PC-3 (cell line): ENCODE data around the gene CLCA2. TPM values are rescaled to one million over a fixed set of nuclear protein-coding genes. Genes with fewer than 3 reads are reported as not detected.

Experiments
- ATAC-seq: fragments of 200-7000 bp; cut with Tn5 transposase; 2 replicates; pipeline ENCODE4 v1.9.1; 2020; ENCODE audit warnings: mild to moderate bottlenecking, moderate library complexity
- BruUV-seq: library from RNA; stranded (reverse); fragments of 400-500 nt; replicated peaks from 2 replicates; lab custom pipeline; 2021; lab: Mats Ljungman, UMichigan
- CTCF ChIA-PET: fragments of 300-600 bp; sonication (Branson Sonifier 250); formaldehyde crosslinking; loops from one replicate; lab custom pipeline; 2022; ENCODE audit warnings: antibody characterized with exemption; lab: Charles Lee
- POLR2A ChIA-PET: fragments of 300-600 bp; sonication (Branson Sonifier 250); formaldehyde crosslinking; loops from one replicate; lab custom pipeline; 2022; ENCODE audit warnings: antibody characterized with exemption; ENCODE audit not compliant: unreplicated experiment; lab: Charles Lee
- DNase-seq: peaks from one replicate; pipeline ENCODE4 v3.0.0-alpha.2; 2015
- H2AFZ ChIP-seq: fragments of 300-600 bp; sonication (generic); 2 replicates; pipeline ENCODE4 v1.6.0; 2016; ENCODE audit warnings: antibody characterized with exemption, low read length
- H3F3A ChIP-seq: fragments of 300-600 bp; sonication (generic); one replicate; pipeline ENCODE4 v1.6.0; 2017; ENCODE audit warnings: antibody characterized with exemption, low read length, control low read depth, mild to moderate bottlenecking; ENCODE audit not compliant: unreplicated experiment
- H3K27ac ChIP-seq: fragments of 300-600 bp; sonication (generic); 2 replicates; pipeline ENCODE4 v1.5.1; 2016; ENCODE audit warnings: mild to moderate bottlenecking, low read length
- H3K27me3 ChIP-seq: fragments of 300-600 bp; sonication (generic); 2 replicates; pipeline ENCODE4 v1.6.1; 2016; ENCODE audit warnings: low read length, mixed read lengths
- H3K36me3 ChIP-seq: fragments of 300-600 bp; sonication (generic); 2 replicates; pipeline ENCODE4 v1.6.1; 2016; ENCODE audit warnings: low read depth, mixed run types, low read length, mixed read lengths
- H3K4me1 ChIP-seq: fragments of 300-600 bp; sonication (generic); 2 replicates; pipeline ENCODE4 v1.5.1; 2016; ENCODE audit warnings: low read length; ENCODE audit not compliant: insufficient read depth
- H3K4me2 ChIP-seq: fragments of 300-600 bp; sonication (generic); 2 replicates; pipeline ENCODE4 v1.6.0; 2016; ENCODE audit warnings: low read length
- H3K4me3 ChIP-seq: fragments of 300-600 bp; sonication (generic); 2 replicates; pipeline ENCODE4 v1.5.1; 2016; ENCODE audit warnings: mild to moderate bottlenecking, low read length, mixed read lengths
- H3K79me2 ChIP-seq: fragments of 300-600 bp; sonication (generic); 2 replicates; pipeline ENCODE4 v1.6.1; 2017; ENCODE audit warnings: low read length, mixed read lengths
- H3K9ac ChIP-seq: fragments of 300-600 bp; sonication (generic); 2 replicates; pipeline ENCODE4 v1.6.0; 2016; ENCODE audit warnings: mild to moderate bottlenecking, low read length
- H3K9me2 ChIP-seq: fragments of 300-600 bp; sonication (generic); replicated peaks from 2 replicates; pipeline ENCODE4 v1.6.1; 2016; ENCODE audit warnings: mixed run types, low read length, mixed read lengths
- H3K9me3 ChIP-seq: fragments of 300-600 bp; sonication (generic); 2 replicates; pipeline ENCODE4 v1.6.1; 2016; ENCODE audit warnings: low read length, mixed read lengths
- H4K20me1 ChIP-seq: fragments of 300-600 bp; sonication (generic); 2 replicates; pipeline ENCODE4 v1.6.1; 2016; ENCODE audit warnings: low read length, mixed read lengths
- EZH2 ChIP-seq: fragments of 300-600 bp; sonication (generic); IDR thresholded peaks from one replicate; pipeline ENCODE4 v1.6.1; 2017; ENCODE audit warnings: antibody characterized with exemption, mild to moderate bottlenecking, low read length; ENCODE audit not compliant: unreplicated experiment
- EZH2phosphoT487 ChIP-seq: fragments of 300-600 bp; sonication (generic); IDR thresholded peaks from 2 replicates; pipeline ENCODE4 v1.6.1; 2018; ENCODE audit warnings: mild to moderate bottlenecking, antibody characterized with exemption, low read length, borderline replicate concordance
- intact Hi-C: fragments of 100-400 bp; cut with micrococcal nuclease; formaldehyde crosslinking; loops from 2 replicates; pipeline ENCODE4 v1.9.0; 2023
- total RNA-seq: library from RNA; depleted of rRNA; stranded (reverse); fragments of >200 nt; gene quantifications from 2 replicates; pipeline ENCODE4 v1.2.3, GENCODE V29; 2014
- TF ChIP-seq, protein P1 (sequence below): fragments of 300-600 bp; sonication (generic); conservative IDR thresholded peaks from 2 replicates; pipeline ENCODE4 v1.5.1; 2017; ENCODE audit warnings: antibody characterized with exemption, low read depth, mild to moderate bottlenecking, low read length

Gene CLCA2
- total RNA-seq, 1 experiment from 2014 or later = 0.22 TPM

- no peaks in the 10 kb centered on the region for H3K9me3 ChIP-seq
- intact Hi-C loops = loop anchor here (2.0 kb wide), 1 partner anchor 35 kb away; no protein-coding TSS in a partner anchor
- H3K27ac ChIP-seq = peak within 1 kb of the TSS; percentile 56
- H3K4me3 ChIP-seq = peak within 1 kb of the TSS; percentile 95
- no peaks in the 10 kb centered on the region for H3K36me3 ChIP-seq
- peak; percentile 84 for DNase-seq
- peaks cover 22% of the 10 kb centered on the region for H3K4me1 ChIP-seq
- TF ChIP-seq EZH2 = no peak
- TF ChIP-seq EZH2phosphoT487 = no peak
- TF ChIP-seq, protein P1, sequence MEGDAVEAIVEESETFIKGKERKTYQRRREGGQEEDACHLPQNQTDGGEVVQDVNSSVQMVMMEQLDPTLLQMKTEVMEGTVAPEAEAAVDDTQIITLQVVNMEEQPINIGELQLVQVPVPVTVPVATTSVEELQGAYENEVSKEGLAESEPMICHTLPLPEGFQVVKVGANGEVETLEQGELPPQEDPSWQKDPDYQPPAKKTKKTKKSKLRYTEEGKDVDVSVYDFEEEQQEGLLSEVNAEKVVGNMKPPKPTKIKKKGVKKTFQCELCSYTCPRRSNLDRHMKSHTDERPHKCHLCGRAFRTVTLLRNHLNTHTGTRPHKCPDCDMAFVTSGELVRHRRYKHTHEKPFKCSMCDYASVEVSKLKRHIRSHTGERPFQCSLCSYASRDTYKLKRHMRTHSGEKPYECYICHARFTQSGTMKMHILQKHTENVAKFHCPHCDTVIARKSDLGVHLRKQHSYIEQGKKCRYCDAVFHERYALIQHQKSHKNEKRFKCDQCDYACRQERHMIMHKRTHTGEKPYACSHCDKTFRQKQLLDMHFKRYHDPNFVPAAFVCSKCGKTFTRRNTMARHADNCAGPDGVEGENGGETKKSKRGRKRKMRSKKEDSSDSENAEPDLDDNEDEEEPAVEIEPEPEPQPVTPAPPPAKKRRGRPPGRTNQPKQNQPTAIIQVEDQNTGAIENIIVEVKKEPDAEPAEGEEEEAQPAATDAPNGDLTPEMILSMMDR = no peak
- ChIA-PET CTCF (interaction anchor here (0.6 to 1.0 kb wide), 2 partner anchors 308 to 378 kb away, joined by 3 to 4 read pairs; no protein-coding TSS in a partner anchor), POLR2A (interaction anchor here (0.6 kb wide), 3 partner anchors 308 to 689 kb away, joined by 4 read pairs; no protein-coding TSS in a partner anchor)
- H2AFZ ChIP-seq = peak within 1 kb of the TSS; percentile 96
- no peaks in the 10 kb centered on the region for H4K20me1 ChIP-seq
- H3K9me2 ChIP-seq = no peaks in the 10 kb centered on the region
- H3K4me2 ChIP-seq = peak within 1 kb of the TSS; percentile 96
- H3F3A ChIP-seq = no peaks in the 10 kb centered on the region
- H3K27me3 ChIP-seq = no peaks in the 10 kb centered on the region
- ATAC-seq = peak; percentile 99
- peak within 1 kb of the TSS; percentile 81 for H3K9ac ChIP-seq
- TSS peak; percentile 59 for BruUV-seq
- H3K79me2 ChIP-seq = peaks cover 42% of the 10 kb centered on the region
These were observed 28.0 kb upstream of the CLCA2 start, which contains the start of gene ODF2L for GRCh38 chr1:86395751-86396497. Gene ODF2L, minus strand, starts transcription at chr1:86396323. Its CDS starts 9,296 bp downstream, at chr1:86387027.

- H3K27me3 ChIP-seq = no peaks in the 10 kb centered on the region
- intact Hi-C loops = no loop called here
- peak overlapping the region; percentile 95 for H3K4me3 ChIP-seq
- H3K4me1 ChIP-seq = peaks cover 22% of the 10 kb centered on the region
- H3K36me3 ChIP-seq = no peaks in the 10 kb centered on the region
- 0 out of 2 replicates have a peak overlapping the region, but pooled peaks have one; percentile 3 for H3K27ac ChIP-seq
- ChIA-PET POLR2A (interaction anchor here (0.6 kb wide), 3 partner anchors 308 to 689 kb away, joined by 4 read pairs; no protein-coding TSS in a partner anchor), CTCF (interaction anchor here (0.6 to 1.0 kb wide), 2 partner anchors 308 to 378 kb away, joined by 3 to 4 read pairs; no protein-coding TSS in a partner anchor)
- ATAC-seq = no peak
- TSS peak; percentile 50 for BruUV-seq
- H3K9ac ChIP-seq = peak overlapping the region; percentile 81
- no peak for DNase-seq
- H4K20me1 ChIP-seq = no peaks in the 10 kb centered on the region
- TF ChIP-seq, protein P1 = no peak
- no peak for TF ChIP-seq EZH2phosphoT487
- no peak for TF ChIP-seq EZH2
- peaks cover 37% of the 10 kb centered on the region for H3K79me2 ChIP-seq
- H3F3A ChIP-seq = no peaks in the 10 kb centered on the region
- H2AFZ ChIP-seq = peak overlapping the region; percentile 96
- no peaks in the 10 kb centered on the region for H3K9me3 ChIP-seq
- no peaks in the 10 kb centered on the region for H3K9me2 ChIP-seq
- H3K4me2 ChIP-seq = peak overlapping the region; percentile 96
These were observed 27.5 kb upstream of the CLCA2 start for GRCh38 chr1:86396498-86396890.
